A204.1 (cell line): Measurements from ENCODE around the gene BPI.
"Not testable (repeated sequence)": the region's sequence is repeated elsewhere in the genome, so short reads cannot be mapped to it uniquely, and the experiment has no call there.

Experiments used
- FAIRE-seq: peaks from 2 replicates; lab custom pipeline; 2012; peaks lifted over from hg19 to GRCh38; lab: Jason Lieb, UNC

The BPI gene

GRCh38 chr20:38363004-38363747 is 59.2 kb downstream of the BPI start:
- FAIRE-seq, result no peak

GRCh38 chr20:38369389-38369788 is 65.4 kb downstream of the BPI start:
- no peak for FAIRE-seq

GRCh38 chr20:38372806-38373205 is 68.8 kb downstream of the BPI start:
- no peak for FAIRE-seq

- FAIRE-seq, result no peak
Measured at GRCh38 chr20:38373231-38373867, 69.4 kb downstream of the BPI start.

- FAIRE-seq, result no peak
Measured at GRCh38 chr20:38373898-38374297, 69.9 kb downstream of the BPI start.

GRCh38 chr20:38377039-38377685 is 73.2 kb downstream of the BPI start:
- FAIRE-seq, result no peak

- FAIRE-seq, result not testable (repeated sequence)
Measured at GRCh38 chr20:38377838-38378237, 73.9 kb downstream of the BPI start.

- no peak for FAIRE-seq
Measured at GRCh38 chr20:38383147-38383546, 79.2 kb downstream of the BPI start.

- FAIRE-seq, result no peak
Measured at GRCh38 chr20:38386004-38386403, 82.0 kb downstream of the BPI start.

- no peak for FAIRE-seq
Measured at GRCh38 chr20:38386851-38387250, 82.9 kb downstream of the BPI start.
